Right lobe of liver (tissue), 4 donors: ENCODE results near the gene UBE4B.

Experiments
- CTCF ChIP-seq, 4 donors: fragments of 200-600 bp in 3 of 4; fragments of 450-650 bp in 1 of 4; IDR thresholded peaks; one replicate each; pipeline versions ENCODE4 v1.5.1 to v1.8.0; 2016 to 2022; ENCODE audit warnings: antibody characterized with exemption in 4 of 4, mild to moderate bottlenecking in 2 of 4
- POLR2A ChIP-seq: fragments of 450-650 bp; IDR thresholded peaks from one replicate; pipeline ENCODE4 v1.6.1; 2017; ENCODE audit warnings: antibody characterized with exemption, mild to moderate bottlenecking
- donor health status: DM: no; HTN: no; CAD: no.
- donor health status: DM: no; HTN: no; CAD: no.
- donor health status: DM: no; HTN: yes; CAD: no.

GRCh38 chr1:10193288-10193687 lies 160.5 kb downstream of the UBE4B start:
- TF ChIP-seq CTCF (IDR thresholded peaks at IDR 0.05) (no peak), POLR2A (no peak)
